Activated CD8-positive, alpha-beta memory T cell treated with anti-CD3 and anti-CD28 coated beads for 36 hours (primary cell): ENCODE measurements around the gene TAF11L3. TPM values are rescaled to one million over a fixed set of nuclear protein-coding genes. Genes with fewer than 3 reads are reported as not detected.

Experiments
- total RNA-seq, 2 experiments: library from RNA; stranded (reverse); gene quantifications; one replicate each; pipeline ENCODE4 v1.2.3, GENCODE V29; 2021

Gene TAF11L3
- total RNA-seq, 2 experiments from 2014 or later = not detected

Other genes starting within 250 kb of the TAF11L3 start
- not detected for gene TAF11L2, start 20.1 kb upstream of the TAF11L3 start, total RNA-seq
- gene TAF11L4, start 3.4 kb downstream of the TAF11L3 start, total RNA-seq = not detected
- not detected for gene TAF11L5, start 6.9 kb downstream of the TAF11L3 start, total RNA-seq
- gene TAF11L6, start 10.3 kb downstream of the TAF11L3 start, total RNA-seq = not detected
- gene TAF11L7, start 67.4 kb downstream of the TAF11L3 start, total RNA-seq = not detected
- gene TAF11L8, start 72.6 kb downstream of the TAF11L3 start, total RNA-seq = not detected
- gene TAF11L9, start 76.0 kb downstream of the TAF11L3 start, total RNA-seq = not detected
- gene TAF11L10, start 79.5 kb downstream of the TAF11L3 start, total RNA-seq = not detected
- not detected for gene TAF11L11, start 85.8 kb downstream of the TAF11L3 start, total RNA-seq
- gene TAF11L12, start 92.0 kb downstream of the TAF11L3 start, total RNA-seq = not detected
- not detected for gene TAF11L13, start 113.7 kb downstream of the TAF11L3 start, total RNA-seq
- not detected for gene TAF11L14, start 116.1 kb downstream of the TAF11L3 start, total RNA-seq